ENCODE measurements around the gene GPR108.

The GPR108 gene

GRCh38 chr19:6714749-6715555, 22.4 kb downstream of the GPR108 start:
- no peaks in the 10 kb centered on the region for H3K36me3 ChIP-seq (ENCODE audit: insufficient read depth, low read length)
- no peak overlapping the region for H3K4me3 ChIP-seq (ENCODE audit: low read length, poor library complexity, severe bottlenecking)
- no peaks in the 10 kb centered on the region for H3K79me2 ChIP-seq (ENCODE audit: insufficient read depth, low read length)
- no peaks in the 10 kb centered on the region for H3F3A ChIP-seq (ENCODE audit: low read depth)
- no peaks in the 10 kb centered on the region for H3K9me2 ChIP-seq (replicated peaks; ENCODE audit: low read depth, low read length)
- H2AFZ ChIP-seq (ENCODE audit: low read length) = no peak overlapping the region
- TF ChIP-seq CTCF (conservative IDR thresholded peaks at IDR 0.05; ENCODE audit: low read length) (no peak), EZH2phosphoT487 (IDR thresholded peaks at IDR 0.05; ENCODE audit: borderline replicate concordance) (no peak)
- no peaks in the 10 kb centered on the region for H3K27me3 ChIP-seq (ENCODE audit: insufficient read depth, low read length, poor library complexity, severe bottlenecking)
- H3K9me3 ChIP-seq (ENCODE audit: insufficient read depth, low read depth, low read length) = no peaks in the 10 kb centered on the region
- H3K4me2 ChIP-seq (ENCODE audit: low read depth, low read length, poor library complexity, severe bottlenecking) = no peak overlapping the region
- H4K20me1 ChIP-seq (ENCODE audit: insufficient read depth, low read length, poor library complexity, severe bottlenecking) = no peaks in the 10 kb centered on the region
- no peak overlapping the region for H3K9ac ChIP-seq (ENCODE audit: low read depth, low read length, poor library complexity, severe bottlenecking)
- no peaks in the 10 kb centered on the region for H3K4me1 ChIP-seq (ENCODE audit: insufficient read depth, low read length, poor library complexity, severe bottlenecking)

GRCh38 chr19:6713773-6714692, 23.3 kb downstream of the GPR108 start:
- Histone ChIP-seq H4K20me1 (ENCODE audit: insufficient read depth, low read length, poor library complexity, severe bottlenecking) (no peaks in the 10 kb centered on the region), H3K4me3 (ENCODE audit: low read length, poor library complexity, severe bottlenecking) (no peak overlapping the region), H2AFZ (ENCODE audit: low read length) (no peak overlapping the region), H3K9ac (ENCODE audit: low read depth, low read length, poor library complexity, severe bottlenecking) (no peak overlapping the region), H3K9me3 (ENCODE audit: insufficient read depth, low read depth, low read length) (no peaks in the 10 kb centered on the region), H3K4me1 (ENCODE audit: insufficient read depth, low read length, poor library complexity, severe bottlenecking) (no peaks in the 10 kb centered on the region), H3K9me2 (replicated peaks; ENCODE audit: low read depth, low read length) (no peaks in the 10 kb centered on the region), H3F3A (ENCODE audit: low read depth) (no peaks in the 10 kb centered on the region), H3K4me2 (ENCODE audit: low read depth, low read length, poor library complexity, severe bottlenecking) (no peak overlapping the region), H3K36me3 (ENCODE audit: insufficient read depth, low read length) (no peaks in the 10 kb centered on the region), H3K27me3 (ENCODE audit: insufficient read depth, low read length, poor library complexity, severe bottlenecking) (no peaks in the 10 kb centered on the region), H3K79me2 (ENCODE audit: insufficient read depth, low read length) (no peaks in the 10 kb centered on the region)
- TF ChIP-seq EZH2phosphoT487 (IDR thresholded peaks at IDR 0.05; ENCODE audit: borderline replicate concordance) (no peak), CTCF (conservative IDR thresholded peaks at IDR 0.05; ENCODE audit: low read length) (no peak)

- no peak overlapping the region for H3K9ac ChIP-seq (ENCODE audit: low read depth, low read length, poor library complexity, severe bottlenecking)
- H3K4me1 ChIP-seq (ENCODE audit: insufficient read depth, low read length, poor library complexity, severe bottlenecking) = no peaks in the 10 kb centered on the region
- no peak overlapping the region for H3K4me3 ChIP-seq (ENCODE audit: low read length, poor library complexity, severe bottlenecking)
- no peak overlapping the region for H3K4me2 ChIP-seq (ENCODE audit: low read depth, low read length, poor library complexity, severe bottlenecking)
- TF ChIP-seq EZH2phosphoT487 (IDR thresholded peaks at IDR 0.05; ENCODE audit: borderline replicate concordance) = no peak
- no peak for TF ChIP-seq CTCF (conservative IDR thresholded peaks at IDR 0.05; ENCODE audit: low read length)
- no peaks in the 10 kb centered on the region for H3K27me3 ChIP-seq (ENCODE audit: insufficient read depth, low read length, poor library complexity, severe bottlenecking)
- no peaks in the 10 kb centered on the region for H3F3A ChIP-seq (ENCODE audit: low read depth)
- H3K9me2 ChIP-seq (replicated peaks; ENCODE audit: low read depth, low read length) = no peaks in the 10 kb centered on the region
- H3K79me2 ChIP-seq (ENCODE audit: insufficient read depth, low read length) = no peaks in the 10 kb centered on the region
- no peak overlapping the region for H2AFZ ChIP-seq (ENCODE audit: low read length)
- H4K20me1 ChIP-seq (ENCODE audit: insufficient read depth, low read length, poor library complexity, severe bottlenecking) = no peaks in the 10 kb centered on the region
- no peaks in the 10 kb centered on the region for H3K36me3 ChIP-seq (ENCODE audit: insufficient read depth, low read length)
- H3K9me3 ChIP-seq (ENCODE audit: insufficient read depth, low read depth, low read length) = no peaks in the 10 kb centered on the region
These were observed 24.4 kb downstream of the GPR108 start for GRCh38 chr19:6712692-6713670.
